ENCODE results near the gene USP15. TPM values are rescaled to one million over a fixed set of nuclear protein-coding genes. Genes with fewer than 3 reads are reported as not detected.

The USP15 gene
- total and polyA plus RNA-seq, 2 donors from 2014 or later: 31.7 to 62.8 TPM

DNA sequence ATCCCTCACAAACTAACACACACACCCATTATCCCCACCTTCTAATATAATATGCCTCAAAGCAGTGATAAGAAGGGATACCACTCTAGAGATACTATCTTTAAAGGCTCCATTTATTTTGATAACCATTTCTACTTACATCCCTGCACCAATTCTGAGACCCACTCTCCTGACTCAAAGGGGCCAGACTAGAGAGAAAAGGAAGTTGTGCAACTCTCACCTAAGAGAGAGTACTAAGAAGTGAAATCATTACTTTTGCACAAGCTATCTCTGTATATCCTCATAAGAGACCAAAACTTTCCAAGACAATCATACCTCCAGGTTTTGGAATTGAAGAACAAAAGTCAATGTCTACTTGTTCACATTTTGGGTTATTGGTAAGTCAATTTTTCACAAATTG lies 45.4 kb upstream of the USP15 start:
- FAIRE-seq: no peak
- Histone ChIP-seq H3K36me3 (ENCODE audit: control insufficient read depth in 2 of 3, insufficient read depth in 3 of 3, low read length in 3 of 3) (no peaks in the 10 kb centered on the region), H3K4me3 (ENCODE audit: low read length in 3 of 3) (no peak overlapping the region), H3K9ac (ENCODE audit: low read length in 3 of 3) (no peak overlapping the region), H3K27me3 (ENCODE audit: control insufficient read depth, insufficient read depth, low read length) (no peaks in the 10 kb centered on the region), H3K4me1 (ENCODE audit: control insufficient read depth in 2 of 3, insufficient read depth in 2 of 3, low read depth in 1 of 3, low read length in 3 of 3) (no peaks in the 10 kb centered on the region), H3K27ac (ENCODE audit: low read depth in 2 of 2, low read length in 2 of 2) (no peak overlapping the region), H3K9me3 (ENCODE audit: control insufficient read depth in 2 of 3, insufficient read depth in 1 of 3, low read length in 3 of 3) (no peaks in the 10 kb centered on the region)
- intact Hi-C loops (cut with DNase I): no loop called here
- TF ChIP-seq, protein P1, sequence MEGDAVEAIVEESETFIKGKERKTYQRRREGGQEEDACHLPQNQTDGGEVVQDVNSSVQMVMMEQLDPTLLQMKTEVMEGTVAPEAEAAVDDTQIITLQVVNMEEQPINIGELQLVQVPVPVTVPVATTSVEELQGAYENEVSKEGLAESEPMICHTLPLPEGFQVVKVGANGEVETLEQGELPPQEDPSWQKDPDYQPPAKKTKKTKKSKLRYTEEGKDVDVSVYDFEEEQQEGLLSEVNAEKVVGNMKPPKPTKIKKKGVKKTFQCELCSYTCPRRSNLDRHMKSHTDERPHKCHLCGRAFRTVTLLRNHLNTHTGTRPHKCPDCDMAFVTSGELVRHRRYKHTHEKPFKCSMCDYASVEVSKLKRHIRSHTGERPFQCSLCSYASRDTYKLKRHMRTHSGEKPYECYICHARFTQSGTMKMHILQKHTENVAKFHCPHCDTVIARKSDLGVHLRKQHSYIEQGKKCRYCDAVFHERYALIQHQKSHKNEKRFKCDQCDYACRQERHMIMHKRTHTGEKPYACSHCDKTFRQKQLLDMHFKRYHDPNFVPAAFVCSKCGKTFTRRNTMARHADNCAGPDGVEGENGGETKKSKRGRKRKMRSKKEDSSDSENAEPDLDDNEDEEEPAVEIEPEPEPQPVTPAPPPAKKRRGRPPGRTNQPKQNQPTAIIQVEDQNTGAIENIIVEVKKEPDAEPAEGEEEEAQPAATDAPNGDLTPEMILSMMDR (IDR thresholded peaks at IDR 0.05; ENCODE audit: borderline replicate concordance, extremely low read depth, insufficient read depth): no peak
- no peak for DNase-seq

DNA sequence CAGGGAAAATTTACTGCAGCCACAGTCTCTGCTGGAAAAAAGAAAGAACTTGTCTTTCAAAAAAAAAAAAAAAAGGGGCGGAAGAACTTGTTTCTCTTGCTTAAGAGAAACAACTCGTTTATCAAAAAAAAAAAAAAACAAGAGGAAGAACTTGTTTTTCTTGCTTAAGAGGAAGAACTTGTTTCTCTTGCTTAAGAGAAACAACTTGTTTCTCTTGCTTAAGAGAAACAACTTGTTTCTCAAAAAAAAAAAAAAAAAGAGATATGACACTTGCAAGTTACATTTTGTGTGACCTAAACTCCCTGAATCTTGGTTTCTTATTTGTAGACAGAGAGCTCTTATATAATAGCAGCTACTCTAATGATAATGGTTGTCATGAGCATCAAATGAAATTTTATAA lies 44.7 kb upstream of the USP15 start:
- no peaks in the 10 kb centered on the region for H3K9me3 ChIP-seq (ENCODE audit: control insufficient read depth in 2 of 3, insufficient read depth in 1 of 3, low read length in 3 of 3)
- DNase-seq (peak in 2 of 5 donors; percentile 17 to 28), FAIRE-seq (peak; percentile 47)
- H3K4me3 ChIP-seq (ENCODE audit: low read length in 3 of 3): no peak overlapping the region
- intact Hi-C loops (cut with DNase I): no loop called here
- H3K27me3 ChIP-seq (ENCODE audit: control insufficient read depth, insufficient read depth, low read length): no peaks in the 10 kb centered on the region
- H3K27ac ChIP-seq (ENCODE audit: low read depth in 2 of 2, low read length in 2 of 2): no peak overlapping the region
- no peaks in the 10 kb centered on the region for H3K4me1 ChIP-seq (ENCODE audit: control insufficient read depth in 2 of 3, insufficient read depth in 2 of 3, low read depth in 1 of 3, low read length in 3 of 3)
- no peak overlapping the region for H3K9ac ChIP-seq (ENCODE audit: low read length in 3 of 3)
- TF ChIP-seq, protein P1 (IDR thresholded peaks at IDR 0.05; ENCODE audit: borderline replicate concordance, extremely low read depth, insufficient read depth): no peak
- no peaks in the 10 kb centered on the region for H3K36me3 ChIP-seq (ENCODE audit: control insufficient read depth in 2 of 3, insufficient read depth in 3 of 3, low read length in 3 of 3)

DNA sequence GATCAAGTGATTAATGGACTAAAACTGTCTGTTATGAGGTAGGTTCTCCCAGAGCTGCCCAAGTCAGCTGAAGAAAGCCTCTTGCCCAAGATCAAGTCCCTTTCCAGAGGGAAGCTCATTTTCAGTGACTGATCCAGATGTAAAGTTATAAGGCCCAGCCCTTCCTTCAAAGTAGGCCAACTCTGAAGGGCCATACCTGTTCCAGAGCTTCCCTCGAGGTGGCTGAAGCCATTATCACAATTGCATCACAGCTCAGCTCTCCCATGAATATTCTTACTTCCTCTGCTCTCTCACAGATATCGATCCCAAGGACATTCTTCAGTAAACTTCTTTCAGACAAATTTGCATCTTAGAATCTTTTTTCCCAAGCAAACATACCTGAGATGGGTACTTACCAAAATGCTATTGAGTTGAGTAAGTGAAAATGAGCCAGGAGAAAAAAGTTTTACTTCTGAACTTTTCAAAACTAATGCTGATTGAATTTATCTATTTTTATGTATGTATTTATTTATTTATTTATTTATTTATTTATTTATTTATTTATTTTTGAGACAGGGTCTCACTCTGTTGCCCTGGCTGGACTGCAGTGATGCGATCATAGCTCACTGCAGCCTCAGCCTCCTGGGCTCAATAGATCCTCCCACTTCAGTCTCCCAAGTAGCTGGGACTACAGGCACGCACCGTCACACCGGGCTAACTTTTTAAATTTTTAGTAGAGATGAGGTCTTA lies 42.6 kb upstream of the USP15 start:
- Histone ChIP-seq H3K4me1 (ENCODE audit: control insufficient read depth in 2 of 3, insufficient read depth in 2 of 3, low read depth in 1 of 3, low read length in 3 of 3) (no peaks in the 10 kb centered on the region), H3K4me3 (ENCODE audit: low read length in 3 of 3) (no peak overlapping the region), H3K27me3 (ENCODE audit: control insufficient read depth, insufficient read depth, low read length) (no peaks in the 10 kb centered on the region), H3K27ac (ENCODE audit: low read depth in 2 of 2, low read length in 2 of 2) (no peak overlapping the region), H3K9ac (ENCODE audit: low read length in 3 of 3) (no peak overlapping the region), H3K36me3 (ENCODE audit: control insufficient read depth in 2 of 3, insufficient read depth in 3 of 3, low read length in 3 of 3) (no peaks in the 10 kb centered on the region), H3K9me3 (ENCODE audit: control insufficient read depth in 2 of 3, insufficient read depth in 1 of 3, low read length in 3 of 3) (no peaks in the 10 kb centered on the region)
- DNase-seq: no peak
- intact Hi-C loops (cut with DNase I): no loop called here
- TF ChIP-seq, protein P1 (IDR thresholded peaks at IDR 0.05; ENCODE audit: borderline replicate concordance, extremely low read depth, insufficient read depth): no peak
- no peak for FAIRE-seq
